ENCODE data around the gene ADAMTS17.

The ADAMTS17 gene

DNA sequence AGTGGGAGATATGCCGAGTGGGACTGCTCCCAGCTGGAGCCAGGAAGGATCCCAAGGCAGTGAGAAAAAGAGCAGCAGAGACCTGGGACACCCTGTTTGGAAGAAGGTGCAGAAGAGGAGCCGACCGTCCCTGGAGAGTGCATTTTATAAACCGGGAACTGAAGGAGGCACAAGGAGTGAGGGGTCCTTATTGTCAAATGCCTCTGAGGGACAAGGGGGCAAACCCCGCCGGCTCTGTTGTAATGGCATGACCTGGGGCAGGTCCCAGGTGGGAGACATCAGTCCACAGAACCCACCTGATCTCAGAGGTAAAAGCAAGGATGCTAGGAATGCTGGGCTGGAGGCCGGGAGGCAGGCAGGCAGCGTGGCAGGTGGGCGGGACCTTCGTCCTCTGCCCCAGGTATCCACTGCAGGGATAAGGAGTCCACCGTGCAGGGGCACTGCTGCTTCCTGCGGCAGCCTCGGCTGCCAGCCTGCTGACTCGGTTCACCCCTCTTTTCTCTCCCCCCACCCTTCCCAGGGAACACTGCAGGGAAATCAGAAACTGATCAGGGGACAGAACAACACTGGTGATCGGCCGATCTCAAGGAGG lies 26.9 kb downstream of the ADAMTS17 start:
- in situ Hi-C loops (cut with MboI; ENCODE audit: low sequenced_read_pairs, unreplicated experiment) = no loop called here
- TF ChIP-seq, protein P1, sequence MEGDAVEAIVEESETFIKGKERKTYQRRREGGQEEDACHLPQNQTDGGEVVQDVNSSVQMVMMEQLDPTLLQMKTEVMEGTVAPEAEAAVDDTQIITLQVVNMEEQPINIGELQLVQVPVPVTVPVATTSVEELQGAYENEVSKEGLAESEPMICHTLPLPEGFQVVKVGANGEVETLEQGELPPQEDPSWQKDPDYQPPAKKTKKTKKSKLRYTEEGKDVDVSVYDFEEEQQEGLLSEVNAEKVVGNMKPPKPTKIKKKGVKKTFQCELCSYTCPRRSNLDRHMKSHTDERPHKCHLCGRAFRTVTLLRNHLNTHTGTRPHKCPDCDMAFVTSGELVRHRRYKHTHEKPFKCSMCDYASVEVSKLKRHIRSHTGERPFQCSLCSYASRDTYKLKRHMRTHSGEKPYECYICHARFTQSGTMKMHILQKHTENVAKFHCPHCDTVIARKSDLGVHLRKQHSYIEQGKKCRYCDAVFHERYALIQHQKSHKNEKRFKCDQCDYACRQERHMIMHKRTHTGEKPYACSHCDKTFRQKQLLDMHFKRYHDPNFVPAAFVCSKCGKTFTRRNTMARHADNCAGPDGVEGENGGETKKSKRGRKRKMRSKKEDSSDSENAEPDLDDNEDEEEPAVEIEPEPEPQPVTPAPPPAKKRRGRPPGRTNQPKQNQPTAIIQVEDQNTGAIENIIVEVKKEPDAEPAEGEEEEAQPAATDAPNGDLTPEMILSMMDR (IDR thresholded peaks at IDR 0.05; ENCODE audit: borderline replicate concordance, control extremely low read depth, extremely low read depth, insufficient read depth, missing control alignments) = no peak
- no peak for DNase-seq (ENCODE audit: low spot score)

DNA sequence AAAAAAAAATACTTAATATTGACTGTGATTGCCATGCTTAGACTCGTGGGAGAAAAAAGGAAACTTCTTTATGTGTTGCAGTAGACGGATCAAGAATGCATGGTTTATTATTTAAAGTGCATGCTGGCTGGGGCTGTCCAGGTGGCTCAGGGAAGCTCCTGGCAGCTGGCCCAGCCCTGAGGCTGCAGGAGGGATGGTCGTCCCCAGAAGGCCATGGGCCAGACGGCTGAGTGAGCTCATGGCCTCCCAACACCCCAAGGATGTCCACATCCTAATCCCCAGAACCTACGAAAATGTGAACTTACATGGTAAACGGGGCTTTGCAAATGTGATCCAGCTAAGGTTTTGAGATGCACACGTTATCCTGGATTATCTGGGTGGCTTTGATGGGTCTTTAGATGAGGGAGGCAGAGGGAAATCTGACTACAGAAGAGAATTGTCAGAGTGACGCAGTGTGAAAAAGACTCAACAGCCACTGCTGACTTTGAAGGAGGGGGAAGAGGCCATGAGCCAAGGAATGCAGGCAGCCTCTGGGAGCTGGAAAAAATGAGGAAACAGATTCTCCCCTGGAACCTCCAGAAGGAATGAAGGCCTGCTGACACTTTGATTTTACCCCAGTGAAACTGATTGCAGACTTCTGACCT lies 29.8 kb downstream of the ADAMTS17 start:
- in situ Hi-C loops (cut with MboI; ENCODE audit: low sequenced_read_pairs, unreplicated experiment) = no loop called here
- DNase-seq (ENCODE audit: low spot score) = no peak
- TF ChIP-seq, protein P1 (IDR thresholded peaks at IDR 0.05; ENCODE audit: borderline replicate concordance, control extremely low read depth, extremely low read depth, insufficient read depth, missing control alignments) = no peak

DNA sequence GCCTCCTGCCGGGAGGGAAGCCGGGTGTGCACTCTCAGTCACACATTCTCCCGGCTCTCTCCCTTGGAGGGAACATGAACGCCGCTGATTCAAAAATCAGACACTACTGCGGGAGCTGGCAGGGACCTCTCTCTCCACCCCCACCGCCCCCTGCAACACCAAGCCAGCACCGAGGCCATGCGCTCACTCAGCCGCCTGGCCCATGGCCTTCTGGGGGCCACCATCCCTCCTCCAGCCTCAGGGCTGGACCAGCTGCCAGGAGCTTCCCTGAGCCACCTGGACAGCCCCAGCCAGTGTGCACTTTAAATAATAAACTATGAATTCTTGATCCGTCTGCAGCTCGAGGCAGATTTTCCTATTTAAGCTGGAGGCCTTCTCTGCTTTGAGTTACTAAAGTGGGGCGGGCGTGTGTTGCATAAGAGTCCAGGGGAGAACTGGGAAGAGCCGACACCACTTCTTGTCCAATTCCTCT lies 30.6 kb downstream of the ADAMTS17 start:
- in situ Hi-C loops (cut with MboI; ENCODE audit: low sequenced_read_pairs, unreplicated experiment) = no loop called here

DNA sequence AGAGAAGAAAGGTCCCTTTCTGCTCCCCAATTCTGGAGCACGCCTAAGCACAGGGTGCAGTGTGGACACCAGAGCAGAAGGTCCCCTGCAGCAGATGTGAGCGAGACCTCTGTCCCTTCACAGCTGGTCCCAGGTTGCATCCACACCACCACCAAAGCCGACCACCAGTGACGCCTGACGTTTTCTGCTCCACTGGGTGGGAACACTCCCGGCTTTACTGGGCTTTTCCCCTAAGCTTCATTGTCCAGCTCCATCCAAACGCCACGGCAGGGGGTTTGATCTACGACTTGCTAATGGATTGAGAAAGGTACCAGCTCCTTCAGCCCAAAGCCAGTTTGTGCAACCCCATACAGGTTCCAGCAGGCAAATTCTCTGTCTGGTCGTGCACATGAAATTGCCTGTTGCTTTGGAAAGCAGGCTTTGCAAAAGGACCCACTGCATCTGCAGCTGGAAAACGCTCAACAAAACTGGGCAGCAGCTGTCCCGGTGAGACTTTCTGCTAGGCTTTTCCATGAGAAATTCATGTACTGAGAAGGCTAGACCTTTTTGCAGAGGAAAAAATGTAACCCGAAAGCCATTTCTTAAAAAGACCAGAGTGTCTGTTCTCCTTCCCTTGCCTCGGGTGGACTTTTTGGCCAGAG lies 31.1 kb downstream of the ADAMTS17 start:
- in situ Hi-C loops (cut with MboI; ENCODE audit: low sequenced_read_pairs, unreplicated experiment) = no loop called here
- TF ChIP-seq, protein P1 (IDR thresholded peaks at IDR 0.05; ENCODE audit: borderline replicate concordance, control extremely low read depth, extremely low read depth, insufficient read depth, missing control alignments) = no peak
- no peak for DNase-seq (ENCODE audit: low spot score)

More for the DNA sequence above, 30.6 kb downstream of the ADAMTS17 start:
- DNase-seq (ENCODE audit: low spot score) = no peak
- TF ChIP-seq, protein P1 (IDR thresholded peaks at IDR 0.05; ENCODE audit: borderline replicate concordance, control extremely low read depth, extremely low read depth, insufficient read depth, missing control alignments) = no peak

DNA sequence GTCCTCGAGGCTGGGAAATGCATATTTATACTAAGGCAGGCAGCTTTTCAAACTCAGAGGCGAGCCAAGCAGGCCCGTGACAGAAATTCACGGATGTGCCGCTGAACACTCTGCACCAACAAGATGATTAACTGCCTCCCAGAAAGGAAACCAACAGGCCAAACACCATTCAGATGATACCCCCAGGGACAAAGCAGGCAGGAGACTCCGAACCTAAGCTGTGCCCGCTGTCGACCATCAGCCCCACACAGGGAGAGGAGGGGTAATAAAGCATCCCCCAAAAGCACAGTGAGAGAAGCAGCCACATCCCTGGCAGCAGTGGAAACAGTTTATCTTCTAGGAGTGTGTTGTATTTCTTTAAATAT lies 31.8 kb downstream of the ADAMTS17 start:
- in situ Hi-C loops (cut with MboI; ENCODE audit: low sequenced_read_pairs, unreplicated experiment) = no loop called here
- TF ChIP-seq, protein P1 (IDR thresholded peaks at IDR 0.05; ENCODE audit: borderline replicate concordance, control extremely low read depth, extremely low read depth, insufficient read depth, missing control alignments) = no peak
- no peak for DNase-seq (ENCODE audit: low spot score)

DNA sequence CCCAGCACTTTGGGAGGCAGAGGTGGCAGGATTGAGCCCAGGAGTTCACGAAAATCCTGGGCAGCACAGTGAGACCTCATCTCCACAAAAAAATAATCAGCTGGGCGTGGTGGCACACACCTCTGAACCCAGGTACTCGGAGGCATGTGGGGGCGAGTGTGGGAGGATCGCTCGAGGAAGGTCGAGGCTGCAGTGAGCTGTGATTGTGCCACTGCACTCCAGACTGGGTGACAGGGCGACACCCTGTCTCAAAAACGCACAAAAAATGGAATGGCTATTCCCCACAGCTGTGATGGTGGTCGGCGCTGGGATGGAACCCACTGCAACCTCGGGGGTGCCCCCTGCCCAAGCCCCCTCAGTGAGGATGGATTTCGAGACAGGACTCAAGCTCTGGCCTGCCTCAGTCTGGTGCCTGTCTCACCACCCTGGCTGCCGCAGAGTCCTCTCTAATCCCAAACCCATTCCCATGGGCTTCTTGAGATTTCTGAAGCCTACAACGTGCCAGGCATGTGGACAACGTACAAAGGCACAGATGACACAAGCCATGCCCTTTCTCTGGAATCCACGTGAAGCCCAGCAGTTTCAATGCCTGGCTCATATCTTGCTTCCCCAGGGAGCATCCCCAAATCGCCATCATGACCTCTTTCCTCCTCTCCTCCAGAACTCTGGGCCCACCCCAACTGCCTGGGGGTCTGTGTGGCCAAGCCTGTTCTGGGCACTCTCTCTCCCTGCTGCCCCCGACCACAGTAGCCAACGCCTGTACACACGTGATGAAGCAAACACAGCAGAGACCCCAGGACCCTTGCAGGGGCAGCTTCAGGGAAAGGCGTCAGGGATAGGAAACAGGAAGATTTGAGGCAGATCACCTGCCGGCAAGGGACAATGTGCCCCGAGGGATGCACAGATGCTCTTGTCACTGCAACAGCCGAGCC lies 32.4 kb downstream of the ADAMTS17 start:
- DNase-seq (ENCODE audit: low spot score) = no peak
- in situ Hi-C loops (cut with MboI; ENCODE audit: low sequenced_read_pairs, unreplicated experiment) = no loop called here
- TF ChIP-seq, protein P1 (IDR thresholded peaks at IDR 0.05; ENCODE audit: borderline replicate concordance, control extremely low read depth, extremely low read depth, insufficient read depth, missing control alignments) = no peak

Measured in GM13976 (cell line).